ENCODE data around the gene RANBP10. TPM values are rescaled to one million over a fixed set of nuclear protein-coding genes. Genes with fewer than 3 reads are reported as not detected.

Gene RANBP10
- total RNA-seq, 1 experiment from 2014 or later, result 15.6 TPM

GRCh38 chr16:67723911-67724305 is 82.5 kb downstream of the RANBP10 start:
- no CpG with 5 or more reads among the region's 5 CpGs for WGBS (ENCODE audit: extremely low coverage, insufficient read length, low lambda C conversion rate)
- H3K4me1 Mint-ChIP-seq, result peaks cover 6 to 8% of the 10 kb centered on the region in 2 experiments

More at GRCh38 chr16:67723911-67724305, 82.5 kb downstream of the RANBP10 start:
- Histone ChIP-seq H3K4me1 (ENCODE audit: insufficient read depth, low read length) (no peaks in the 10 kb centered on the region), H3K79me1 (ENCODE audit: insufficient read depth, low read depth, low read length, poor library complexity, severe bottlenecking) (no peaks in the 10 kb centered on the region), H4K8ac (replicated peaks; ENCODE audit: insufficient read length, low read depth, low read length) (no peak overlapping the region), H2BK15ac (ENCODE audit: low read depth, low read length) (no peak overlapping the region), H3K9ac (ENCODE audit: extremely low read depth, insufficient read length, low read length) (no peak overlapping the region), H2BK120ac (ENCODE audit: low read depth, low read length, poor library complexity, severe bottlenecking) (no peak overlapping the region), H2AFZ (ENCODE audit: low read length) (no peak overlapping the region), H2BK5ac (ENCODE audit: insufficient read length, low read length) (no peak overlapping the region), H2BK12ac (ENCODE audit: insufficient read length, low read depth, low read length) (no peak overlapping the region), H3K27ac (ENCODE audit: insufficient read length, low read depth, low read length) (no peak overlapping the region), H3K56ac (ENCODE audit: insufficient read length, low read depth, low read length) (no peak overlapping the region), H3T11ph (ENCODE audit: low read length) (no peak overlapping the region), H3K18ac (ENCODE audit: insufficient read length, low read depth, low read length) (no peak overlapping the region), H3K14ac (ENCODE audit: insufficient read depth, low read length) (no peak overlapping the region), H3K4me2 (ENCODE audit: insufficient read depth, insufficient read length, low read length) (no peak overlapping the region), H3K27me3 (ENCODE audit: insufficient read depth, low read length) (no peaks in the 10 kb centered on the region), H2BK20ac (ENCODE audit: low read depth, low read length, poor library complexity, severe bottlenecking) (no peak overlapping the region), H4K20me1 (ENCODE audit: control insufficient read depth, insufficient read depth, insufficient read length) (no peaks in the 10 kb centered on the region), H3K4ac (ENCODE audit: low read depth, low read length) (no peak overlapping the region), H3K79me2 (ENCODE audit: insufficient read depth, low read length) (no peaks in the 10 kb centered on the region), H4K91ac (ENCODE audit: insufficient read length, low read depth, low read length) (no peak overlapping the region), H3K23me2 (ENCODE audit: insufficient read length, low read depth, low read length, poor library complexity, severe bottlenecking) (peaks cover 7% of the 10 kb centered on the region), H2AK5ac (ENCODE audit: insufficient read length, low read length) (no peak overlapping the region), H3K23ac (ENCODE audit: insufficient read length, low read depth, low read length) (no peak overlapping the region), H4K5ac (ENCODE audit: insufficient read length, low read depth, low read length) (no peak overlapping the region), H3K9me3 (ENCODE audit: control insufficient read depth, low read depth, low read length) (no peaks in the 10 kb centered on the region)
- Mint-ChIP-seq H3K27me3 (ENCODE audit: low read depth) (peaks cover 3% of the 10 kb centered on the region), H3K27ac (no peak overlapping the region), H3K4me3 (no peak overlapping the region), H3K36me3 (ENCODE audit: insufficient read depth in 1 of 3, low read depth in 3 of 3) (peaks cover 6 to 23% (median 11%) of the 10 kb centered on the region in 3 experiments), H3K9me3 (no peaks in the 10 kb centered on the region)
- no peak for DNase-seq
- no peak for TF ChIP-seq CTCF (conservative IDR thresholded peaks at IDR 0.05)
